ENCODE results near the gene C22orf15. TPM values are rescaled to one million over a fixed set of nuclear protein-coding genes. Genes with fewer than 3 reads are reported as not detected.

C22orf15 gene
- total RNA-seq, 1 donor, result 0.72 TPM

DNA sequence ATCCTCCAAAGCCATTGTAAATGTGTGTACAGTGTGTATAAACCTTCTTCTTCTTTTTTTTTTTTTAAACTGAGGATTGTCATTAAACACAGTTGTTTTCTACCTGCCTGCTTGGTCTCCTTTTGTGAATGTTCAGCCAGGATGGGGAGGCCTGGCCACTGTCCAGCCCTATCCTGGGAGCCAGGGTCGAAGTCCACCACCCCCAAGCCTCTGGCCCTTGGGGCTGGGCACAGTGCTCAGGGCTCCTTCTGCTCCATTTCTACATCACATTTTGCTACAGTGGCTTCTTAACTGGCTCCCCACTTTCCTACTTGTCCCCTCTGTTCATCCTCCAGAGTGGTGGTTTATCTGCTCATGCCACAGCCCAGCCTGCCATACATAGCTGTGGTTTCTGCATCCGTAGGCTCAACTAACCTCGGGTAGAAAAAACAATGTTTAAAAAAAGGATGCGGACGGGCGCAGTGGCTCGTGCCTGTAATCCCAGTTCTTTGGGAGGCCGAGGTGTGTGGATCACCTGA, 21.5 kb downstream of the C22orf15 start:
- peaks cover 20% of the 10 kb centered on the region for H4K20me1 ChIP-seq (ENCODE audit: insufficient read depth, low read length)
- no peaks in the 10 kb centered on the region for H3K36me3 ChIP-seq (ENCODE audit: insufficient read depth, low read length)
- no peak overlapping the region for H2AFZ ChIP-seq (ENCODE audit: low read length)
- H3K4me3 ChIP-seq (ENCODE audit: insufficient read depth, low read length), result no peak overlapping the region
- DNase-seq (ENCODE audit: insufficient read length, low spot score, missing footprints), result peak; percentile 94
- H3K9me3 ChIP-seq (ENCODE audit: low read depth, low read length), result no peaks in the 10 kb centered on the region
- H3K4me2 ChIP-seq (ENCODE audit: insufficient read depth, low read length), result peak overlapping the region; percentile 60
- H3K4me1 ChIP-seq (ENCODE audit: insufficient read depth, low read length), result peaks cover 42% of the 10 kb centered on the region
- no peaks in the 10 kb centered on the region for H3K27me3 ChIP-seq (ENCODE audit: insufficient read depth, low read length)
- TF ChIP-seq, protein P1, sequence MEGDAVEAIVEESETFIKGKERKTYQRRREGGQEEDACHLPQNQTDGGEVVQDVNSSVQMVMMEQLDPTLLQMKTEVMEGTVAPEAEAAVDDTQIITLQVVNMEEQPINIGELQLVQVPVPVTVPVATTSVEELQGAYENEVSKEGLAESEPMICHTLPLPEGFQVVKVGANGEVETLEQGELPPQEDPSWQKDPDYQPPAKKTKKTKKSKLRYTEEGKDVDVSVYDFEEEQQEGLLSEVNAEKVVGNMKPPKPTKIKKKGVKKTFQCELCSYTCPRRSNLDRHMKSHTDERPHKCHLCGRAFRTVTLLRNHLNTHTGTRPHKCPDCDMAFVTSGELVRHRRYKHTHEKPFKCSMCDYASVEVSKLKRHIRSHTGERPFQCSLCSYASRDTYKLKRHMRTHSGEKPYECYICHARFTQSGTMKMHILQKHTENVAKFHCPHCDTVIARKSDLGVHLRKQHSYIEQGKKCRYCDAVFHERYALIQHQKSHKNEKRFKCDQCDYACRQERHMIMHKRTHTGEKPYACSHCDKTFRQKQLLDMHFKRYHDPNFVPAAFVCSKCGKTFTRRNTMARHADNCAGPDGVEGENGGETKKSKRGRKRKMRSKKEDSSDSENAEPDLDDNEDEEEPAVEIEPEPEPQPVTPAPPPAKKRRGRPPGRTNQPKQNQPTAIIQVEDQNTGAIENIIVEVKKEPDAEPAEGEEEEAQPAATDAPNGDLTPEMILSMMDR (IDR thresholded peaks at IDR 0.05; ENCODE audit: extremely low read depth, low read depth, low read length), result no peak
- no peak overlapping the region for H3K27ac ChIP-seq (ENCODE audit: low read depth, low read length)
- H3K79me2 ChIP-seq (ENCODE audit: insufficient read depth, low read length), result peaks cover 23% of the 10 kb centered on the region

DNA sequence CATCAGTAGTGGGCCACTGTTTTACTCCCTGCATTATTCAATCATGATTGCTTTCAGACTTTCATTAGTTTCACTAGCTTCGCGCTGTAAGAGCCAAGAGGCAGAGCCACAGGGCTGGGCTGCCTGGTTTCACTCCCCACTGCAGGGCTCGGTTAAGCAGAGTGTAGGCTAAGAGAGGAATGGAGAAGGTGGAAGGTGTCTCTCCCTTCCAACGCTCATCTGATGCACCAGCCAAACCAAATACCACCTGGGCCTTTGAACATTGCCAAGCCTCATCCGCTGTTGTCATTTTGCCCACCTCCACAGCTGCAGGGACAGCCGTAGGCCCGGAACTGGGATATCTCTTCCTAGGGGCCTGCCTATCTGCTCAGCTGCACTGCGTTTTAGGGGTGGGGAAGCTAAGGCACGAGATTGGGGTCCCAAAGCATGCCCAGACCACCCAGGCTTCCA, 23.5 kb downstream of the C22orf15 start:
- peak overlapping the region; percentile 94 for H3K27ac ChIP-seq (ENCODE audit: low read depth, low read length)
- H3K4me1 ChIP-seq (ENCODE audit: insufficient read depth, low read length), result peaks cover 48% of the 10 kb centered on the region
- no peaks in the 10 kb centered on the region for H3K27me3 ChIP-seq (ENCODE audit: insufficient read depth, low read length)
- H3K36me3 ChIP-seq (ENCODE audit: insufficient read depth, low read length), result peaks cover 2% of the 10 kb centered on the region
- peak overlapping the region; percentile 84 for H2AFZ ChIP-seq (ENCODE audit: low read length)
- DNase-seq (ENCODE audit: insufficient read length, low spot score, missing footprints), result peak; percentile 36
- H3K9me3 ChIP-seq (ENCODE audit: low read depth, low read length), result no peaks in the 10 kb centered on the region
- TF ChIP-seq, protein P1 (IDR thresholded peaks at IDR 0.05; ENCODE audit: extremely low read depth, low read depth, low read length), result no peak
- H3K4me3 ChIP-seq (ENCODE audit: insufficient read depth, low read length), result peak overlapping the region; percentile 85
- H3K4me2 ChIP-seq (ENCODE audit: insufficient read depth, low read length), result peak overlapping the region; percentile 90
- H4K20me1 ChIP-seq (ENCODE audit: insufficient read depth, low read length), result peaks cover 34% of the 10 kb centered on the region
- H3K79me2 ChIP-seq (ENCODE audit: insufficient read depth, low read length), result peaks cover 43% of the 10 kb centered on the region

DNA sequence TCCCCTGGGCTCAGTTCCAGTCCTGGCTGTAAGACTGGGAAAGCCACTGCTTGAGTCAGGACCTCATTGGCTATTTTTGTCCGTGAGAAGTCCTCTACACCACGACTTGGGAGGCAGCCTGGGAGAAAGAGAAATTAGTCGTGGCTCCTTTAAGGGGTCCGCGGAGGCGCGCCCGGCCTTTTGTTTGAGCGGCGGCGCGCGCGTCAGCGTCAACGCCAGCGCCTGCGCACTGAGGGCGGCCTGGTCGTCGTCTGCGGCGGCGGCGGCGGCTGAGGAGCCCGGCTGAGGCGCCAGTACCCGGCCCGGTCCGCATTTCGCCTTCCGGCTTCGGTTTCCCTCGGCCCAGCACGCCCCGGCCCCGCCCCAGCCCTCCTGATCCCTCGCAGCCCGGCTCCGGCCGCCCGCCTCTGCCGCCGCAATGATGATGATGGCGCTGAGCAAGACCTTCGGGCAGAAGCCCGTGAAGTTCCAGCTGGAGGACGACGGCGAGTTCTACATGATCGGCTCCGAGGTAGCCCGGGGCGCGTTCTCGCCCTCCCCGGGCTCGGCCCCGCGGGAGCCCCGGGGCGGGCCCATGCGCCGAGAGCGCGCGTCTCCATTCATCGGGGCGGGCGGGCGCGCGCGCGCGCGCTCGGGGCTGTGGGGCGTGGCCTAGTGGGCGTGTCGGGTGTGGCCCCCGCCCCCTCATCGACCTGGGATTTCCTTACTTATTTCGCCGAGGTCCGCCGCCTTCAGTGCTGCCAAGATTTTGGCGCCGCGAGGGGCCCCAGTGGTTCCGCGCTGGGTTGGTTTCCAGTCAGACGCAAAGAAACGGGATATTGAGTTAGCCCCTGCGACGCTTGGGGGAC, 24.2 kb downstream of the C22orf15 start, which contains the start of gene SMARCB1:
Gene SMARCB1, plus strand, starts transcription at position 215 of the 848 bp plus-strand sequence. Its CDS starts 204 bp downstream, at position 419.
- Histone ChIP-seq H3K9me3 (ENCODE audit: low read depth, low read length) (no peaks in the 10 kb centered on the region), H2AFZ (ENCODE audit: low read length) (peak within 1 kb of the TSS; percentile 90), H3K36me3 (ENCODE audit: insufficient read depth, low read length) (peaks cover 8% of the 10 kb centered on the region), H3K4me3 (ENCODE audit: insufficient read depth, low read length) (peak within 1 kb of the TSS; percentile 85), H3K79me2 (ENCODE audit: insufficient read depth, low read length) (peaks cover 50% of the 10 kb centered on the region), H4K20me1 (ENCODE audit: insufficient read depth, low read length) (peaks cover 41% of the 10 kb centered on the region), H3K4me2 (ENCODE audit: insufficient read depth, low read length) (peak within 1 kb of the TSS; percentile 90), H3K27ac (ENCODE audit: low read depth, low read length) (peak within 1 kb of the TSS; percentile 94), H3K4me1 (ENCODE audit: insufficient read depth, low read length) (peaks cover 43% of the 10 kb centered on the region), H3K27me3 (ENCODE audit: insufficient read depth, low read length) (no peaks in the 10 kb centered on the region)
- TF ChIP-seq, protein P1 (IDR thresholded peaks at IDR 0.05; ENCODE audit: extremely low read depth, low read depth, low read length), result no peak
- DNase-seq (ENCODE audit: insufficient read length, low spot score, missing footprints), result peak; percentile 99

DNA sequence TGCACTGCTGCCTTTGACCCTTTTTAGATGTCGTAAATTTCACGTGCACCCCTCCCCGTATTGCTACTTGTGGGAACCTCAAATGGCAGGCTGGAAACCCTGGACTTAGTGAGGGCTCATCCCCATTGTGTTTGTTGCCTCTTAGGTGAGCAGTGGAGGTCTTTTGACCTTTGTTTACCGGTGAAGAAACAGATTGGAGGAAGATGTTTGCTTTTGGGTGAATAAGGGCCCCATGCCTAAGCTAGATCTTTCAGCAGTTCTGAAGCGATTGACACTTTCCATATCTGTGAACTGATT, 24.8 kb downstream of the C22orf15 start:
- H3K27ac ChIP-seq (ENCODE audit: low read depth, low read length), result peak overlapping the region; percentile 94
- peak overlapping the region; percentile 44 for H2AFZ ChIP-seq (ENCODE audit: low read length)
- DNase-seq (ENCODE audit: insufficient read length, low spot score, missing footprints), result no peak
- H4K20me1 ChIP-seq (ENCODE audit: insufficient read depth, low read length), result peaks cover 46% of the 10 kb centered on the region
- TF ChIP-seq, protein P1 (IDR thresholded peaks at IDR 0.05; ENCODE audit: extremely low read depth, low read depth, low read length), result no peak
- H3K4me1 ChIP-seq (ENCODE audit: insufficient read depth, low read length), result peaks cover 41% of the 10 kb centered on the region
- H3K36me3 ChIP-seq (ENCODE audit: insufficient read depth, low read length), result peaks cover 14% of the 10 kb centered on the region
- H3K9me3 ChIP-seq (ENCODE audit: low read depth, low read length), result no peaks in the 10 kb centered on the region
- H3K4me2 ChIP-seq (ENCODE audit: insufficient read depth, low read length), result peak overlapping the region; percentile 90
- peaks cover 55% of the 10 kb centered on the region for H3K79me2 ChIP-seq (ENCODE audit: insufficient read depth, low read length)
- H3K4me3 ChIP-seq (ENCODE audit: insufficient read depth, low read length), result peak overlapping the region; percentile 85
- no peaks in the 10 kb centered on the region for H3K27me3 ChIP-seq (ENCODE audit: insufficient read depth, low read length)

All from osteoblast (primary cell).